K562 (cell line): ENCODE data around the gene FGF2. TPM values are rescaled to one million over a fixed set of nuclear protein-coding genes. Genes with fewer than 3 reads are reported as not detected.

Experiments
- ASH1L ChIP-seq: fragments of 450-650 bp; IDR thresholded peaks from 2 replicates; pipeline ENCODE4 v1.6.1; 2018; ENCODE audit warnings: borderline replicate concordance, mild to moderate bottlenecking, low read depth; ENCODE audit not compliant: partially characterized antibody
- FOXA1 ChIP-seq: fragments of 450-650 bp; IDR thresholded peaks from 2 replicates; pipeline ENCODE4 v1.6.1; 2016; ENCODE audit warnings: mild to moderate bottlenecking, borderline replicate concordance
- HINFP ChIP-seq: fragments of 450-650 bp; conservative IDR thresholded peaks from 2 replicates; pipeline ENCODE4 v1.6.1; 2016; ENCODE audit warnings: missing genetic modification characterization, low read depth, mild to moderate bottlenecking, control low read depth, missing compliant biosample characterization
- KAT7 ChIP-seq: sonication (generic); formaldehyde crosslinking; IDR thresholded peaks from 2 replicates; pipeline ENCODE4 v1.8.0; 2022; ENCODE audit warnings: missing genetic modification reagents, mild to moderate bottlenecking, borderline replicate concordance
- MYC ChIP-seq, 2 experiments: fragments of 250-450 bp in 1 of 2; sonication (Bioruptor Pico) in 1 of 2; IDR thresholded peaks; 2 replicates each; pipeline versions ENCODE4 v1.5.1 to v1.6.1; 2012 to 2021; ENCODE audit warnings: low read depth in 2 of 2, borderline replicate concordance in 1 of 2, improper control_type of control experiment in 1 of 2, low read length in 1 of 2, mild to moderate bottlenecking in 1 of 2, moderate library complexity in 1 of 2
- NR2C2 ChIP-seq, 2 experiments: fragments of 200-800 bp in 1 of 2; sonication (Bioruptor generic) in 1 of 2; sonication (generic) in 1 of 2; formaldehyde crosslinking in 1 of 2; IDR thresholded peaks; 2 replicates each; pipeline versions ENCODE4 v1.6.1 to v1.8.0; 2016 to 2022; ENCODE audit warnings: mild to moderate bottlenecking in 1 of 2, missing compliant biosample characterization in 1 of 2, missing genetic modification characterization in 1 of 2, missing genetic modification reagents in 1 of 2
- SP1 ChIP-seq: sonication (generic); formaldehyde crosslinking; IDR thresholded peaks from 2 replicates; pipeline ENCODE4 v1.8.1; 2022; ENCODE audit warnings: mild to moderate bottlenecking, missing genetic modification reagents
- TCF15 ChIP-seq: fragments of 250-450 bp; sonication (Bioruptor Pico); IDR thresholded peaks from 2 replicates; pipeline ENCODE4 v1.8.0; 2022; ENCODE audit warnings: moderate library complexity, mild to moderate bottlenecking, inconsistent platforms
- USF1 ChIP-seq: sonication (generic); formaldehyde crosslinking; IDR thresholded peaks from 2 replicates; pipeline ENCODE4 v1.9.0; 2022; ENCODE audit warnings: mild to moderate bottlenecking, missing genetic modification reagents
- polyA plus RNA-seq, 8 experiments: library from polyadenylated mRNA; depleted of rRNA in 4 of 8; stranded (reverse) in 5 of 8; unstranded in 3 of 8; fragments of >200 nt; fragmentation: Nextera tagmentation in 2 of 8; fragmentation: Illumina TruSeq in 1 of 8; extraction: Ambion mirVana in 2 of 8; extraction: Trizol in 1 of 8; gene quantifications; 2 replicates each; pipeline versions ENCODE4 v1.2.1 to v1.2.3, GENCODE V29; 2011 to 2014; ENCODE audit warnings: inconsistent platforms in 1 of 8, missing spikeins in 1 of 8
- total RNA-seq, 7 experiments: library from RNA; depleted of rRNA in 6 of 7; stranded (reverse); fragments of >200 nt in 6 of 7; fragmentation: Illumina TruSeq in 2 of 7; extraction: Trizol in 2 of 7; gene quantifications; 2 replicates each; pipeline versions ENCODE4 v1.2.1 to v1.2.3, GENCODE V29; 2011 to 2021; ENCODE audit warnings: low replicate concordance in 1 of 7

Gene FGF2
- total and polyA plus RNA-seq, 9 of the 15 experiments (the other 6 are each of a cell fraction or from before 2014, with no cell fraction given) = 2.5 to 19.4 (median 9.2) TPM

- peak; percentile 89 for TF ChIP-seq USF1 (CRISPR knock-in tag)
- TF ChIP-seq MYC (IDR thresholded peaks at IDR 0.05; ENCODE audit: low read depth, low read length) = peak; percentile 41
- TF ChIP-seq MYC (CRISPR knock-in tag; IDR thresholded peaks at IDR 0.05; ENCODE audit: borderline replicate concordance, low read depth) = no peak
- no peak for TF ChIP-seq ASH1L
- no peak for TF ChIP-seq KAT7 (CRISPR knock-in tag)
- TF ChIP-seq TCF15 (CRISPR knock-in tag) = no peak
- no peak for TF ChIP-seq HINFP
- 0 out of 2 replicates have a peak, but pooled peaks have one; percentile 15 for TF ChIP-seq SP1
- TF ChIP-seq FOXA1 = no peak
- TF ChIP-seq NR2C2 (CRISPR knock-in tag; IDR thresholded peaks at IDR 0.05) = no peak
- 0 out of 2 replicates have a peak, but pooled peaks have one; percentile 12 for TF ChIP-seq NR2C2 (tag; IDR thresholded peaks at IDR 0.05)
- TF ChIP-seq, all 486 proteins: peak for 22
Observed at GRCh38 chr4:122827879-122828601, 1.4 kb downstream of the FGF2 start (continued).
